Astrocyte (in vitro differentiated cells and primary cell): ENCODE measurements around the gene ADARB2. TPM values are rescaled to one million over a fixed set of nuclear protein-coding genes. Genes with fewer than 3 reads are reported as not detected.

Source experiments
- DNase-seq: peaks from one replicate; pipeline ENCODE4 v3.0.0-alpha.2; 2010; ENCODE audit warnings: low read depth
- FAIRE-seq: peaks from 2 replicates; lab custom pipeline; 2011; peaks lifted over from hg19 to GRCh38; lab: Jason Lieb, UNC
- H2AFZ ChIP-seq: 2 replicates; pipeline ENCODE4 v1.6.0; 2012; ENCODE audit warnings: low read depth, low read length, inconsistent platforms
- H3K27ac ChIP-seq: 2 replicates; pipeline ENCODE4 v1.5.1; 2011; ENCODE audit warnings: low read depth, low read length, inconsistent platforms
- H3K27me3 ChIP-seq: 2 replicates; pipeline ENCODE4 v1.6.0; 2011; ENCODE audit warnings: low read length, inconsistent platforms; ENCODE audit not compliant: insufficient read depth
- H3K36me3 ChIP-seq: 2 replicates; pipeline ENCODE4 v1.5.1; 2011; ENCODE audit warnings: low read length, inconsistent platforms; ENCODE audit not compliant: insufficient read depth
- H3K4me1 ChIP-seq: 2 replicates; pipeline ENCODE4 v1.5.1; 2011; ENCODE audit warnings: low read length, inconsistent platforms; ENCODE audit not compliant: insufficient read depth
- H3K4me2 ChIP-seq: 2 replicates; pipeline ENCODE4 v1.6.0; 2012; ENCODE audit warnings: low read length, inconsistent platforms
- H3K4me3 ChIP-seq: 2 replicates; pipeline ENCODE4 v1.5.1; 2011; ENCODE audit warnings: low read depth, mild to moderate bottlenecking, low read length, inconsistent platforms; ENCODE audit not compliant: insufficient read depth
- H3K79me2 ChIP-seq: 2 replicates; pipeline ENCODE4 v1.6.0; 2012; ENCODE audit warnings: mild to moderate bottlenecking, low read length, inconsistent platforms; ENCODE audit not compliant: insufficient read depth
- H3K9ac ChIP-seq: 2 replicates; pipeline ENCODE4 v1.6.0; 2012; ENCODE audit warnings: mild to moderate bottlenecking, low read length, inconsistent platforms
- H3K9me3 ChIP-seq: 2 replicates; pipeline ENCODE4 v1.5.1; 2012; ENCODE audit warnings: low read depth, mild to moderate bottlenecking, low read length, inconsistent platforms; ENCODE audit not compliant: insufficient read depth
- H4K20me1 ChIP-seq: 2 replicates; pipeline ENCODE4 v1.6.0; 2012; ENCODE audit warnings: low read length, inconsistent platforms; ENCODE audit not compliant: insufficient read depth
- H3K27ac Mint-ChIP-seq: one replicate; pipeline ENCODE4 v1.8.0; 2021; ENCODE audit warnings: mild to moderate bottlenecking, mixed read lengths; ENCODE audit not compliant: unreplicated experiment
- H3K27me3 Mint-ChIP-seq: one replicate; pipeline ENCODE4 v1.8.0; 2021; ENCODE audit warnings: low read depth, mixed read lengths; ENCODE audit not compliant: unreplicated experiment
- H3K36me3 Mint-ChIP-seq: one replicate; pipeline ENCODE4 v1.8.0; 2021; ENCODE audit warnings: low read depth, mixed read lengths; ENCODE audit not compliant: unreplicated experiment
- H3K4me1 Mint-ChIP-seq: one replicate; pipeline ENCODE4 v1.8.0; 2021; ENCODE audit warnings: low read depth, mixed read lengths; ENCODE audit not compliant: unreplicated experiment
- H3K4me3 Mint-ChIP-seq: one replicate; pipeline ENCODE4 v1.8.0; 2021; ENCODE audit warnings: mild to moderate bottlenecking, moderate library complexity, mixed read lengths; ENCODE audit not compliant: unreplicated experiment
- H3K9me3 Mint-ChIP-seq: one replicate; pipeline ENCODE4 v1.8.0; 2021; ENCODE audit warnings: mild to moderate bottlenecking, mixed read lengths; ENCODE audit not compliant: unreplicated experiment
- EZH2 ChIP-seq: IDR thresholded peaks from 2 replicates; pipeline ENCODE4 v1.6.1; 2012; ENCODE audit warnings: mild to moderate bottlenecking, low read length, inconsistent platforms; ENCODE audit not compliant: insufficient read depth
- total RNA-seq: library from RNA; stranded (reverse); gene quantifications from 2 replicates; pipeline ENCODE4 v1.2.1, GENCODE V29; 2021
- TF ChIP-seq, protein P1 (sequence below): IDR thresholded peaks from 2 replicates; pipeline ENCODE4 v1.5.1; 2011; ENCODE audit warnings: low read depth, mild to moderate bottlenecking, inconsistent platforms, low read length, moderate library complexity; ENCODE audit not compliant: insufficient read depth

Gene ADARB2
- total RNA-seq, 1 donor from 2014 or later, result 0.18 TPM

DNA sequence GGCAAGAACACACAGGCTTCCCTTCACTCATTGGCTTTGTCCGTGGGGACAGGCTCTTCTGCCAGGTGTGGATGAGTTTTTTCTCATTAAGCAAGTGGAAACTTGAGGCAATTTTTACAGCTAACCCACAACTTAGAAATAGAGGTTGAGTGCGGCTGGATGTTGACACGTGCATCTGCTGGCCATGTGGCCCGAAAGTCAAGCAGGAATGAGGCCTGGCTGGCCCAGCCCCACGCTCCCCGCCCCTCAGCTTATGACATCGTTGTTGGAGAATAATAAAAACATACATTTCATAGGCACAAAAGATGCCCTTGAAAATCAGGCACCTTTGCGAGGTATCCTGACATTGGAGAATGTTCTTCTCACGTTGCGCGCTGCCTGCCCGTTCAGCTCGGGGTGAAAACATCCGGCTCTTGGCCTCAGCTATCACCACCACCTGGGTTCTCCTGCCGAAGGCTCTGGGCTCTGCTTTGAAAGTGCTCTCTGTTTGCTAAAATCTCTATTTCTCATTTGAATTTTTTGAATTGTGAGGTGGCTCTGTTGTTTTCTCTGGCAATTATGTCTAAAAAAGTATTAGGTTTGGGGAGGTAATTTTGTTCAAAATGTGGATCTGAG lies 370.4 kb downstream of the ADARB2 start:
- Mint-ChIP-seq H3K27ac (no peak overlapping the region), H3K27me3 (peaks cover 10% of the 10 kb centered on the region), H3K36me3 (no peaks in the 10 kb centered on the region), H3K4me3 (no peak overlapping the region), H3K9me3 (no peaks in the 10 kb centered on the region), H3K4me1 (no peaks in the 10 kb centered on the region)
- Histone ChIP-seq H3K4me2 (no peak overlapping the region), H4K20me1 (no peaks in the 10 kb centered on the region), H3K9ac (no peak overlapping the region), H3K36me3 (no peaks in the 10 kb centered on the region), H3K4me1 (no peaks in the 10 kb centered on the region), H2AFZ (no peak overlapping the region), H3K9me3 (no peaks in the 10 kb centered on the region), H3K79me2 (no peaks in the 10 kb centered on the region), H3K27ac (no peak overlapping the region), H3K4me3 (no peak overlapping the region), H3K27me3 (no peaks in the 10 kb centered on the region)
- FAIRE-seq, result no peak
- no peak for DNase-seq
- TF ChIP-seq, protein P1, sequence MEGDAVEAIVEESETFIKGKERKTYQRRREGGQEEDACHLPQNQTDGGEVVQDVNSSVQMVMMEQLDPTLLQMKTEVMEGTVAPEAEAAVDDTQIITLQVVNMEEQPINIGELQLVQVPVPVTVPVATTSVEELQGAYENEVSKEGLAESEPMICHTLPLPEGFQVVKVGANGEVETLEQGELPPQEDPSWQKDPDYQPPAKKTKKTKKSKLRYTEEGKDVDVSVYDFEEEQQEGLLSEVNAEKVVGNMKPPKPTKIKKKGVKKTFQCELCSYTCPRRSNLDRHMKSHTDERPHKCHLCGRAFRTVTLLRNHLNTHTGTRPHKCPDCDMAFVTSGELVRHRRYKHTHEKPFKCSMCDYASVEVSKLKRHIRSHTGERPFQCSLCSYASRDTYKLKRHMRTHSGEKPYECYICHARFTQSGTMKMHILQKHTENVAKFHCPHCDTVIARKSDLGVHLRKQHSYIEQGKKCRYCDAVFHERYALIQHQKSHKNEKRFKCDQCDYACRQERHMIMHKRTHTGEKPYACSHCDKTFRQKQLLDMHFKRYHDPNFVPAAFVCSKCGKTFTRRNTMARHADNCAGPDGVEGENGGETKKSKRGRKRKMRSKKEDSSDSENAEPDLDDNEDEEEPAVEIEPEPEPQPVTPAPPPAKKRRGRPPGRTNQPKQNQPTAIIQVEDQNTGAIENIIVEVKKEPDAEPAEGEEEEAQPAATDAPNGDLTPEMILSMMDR, result no peak
- no peak for TF ChIP-seq EZH2

DNA sequence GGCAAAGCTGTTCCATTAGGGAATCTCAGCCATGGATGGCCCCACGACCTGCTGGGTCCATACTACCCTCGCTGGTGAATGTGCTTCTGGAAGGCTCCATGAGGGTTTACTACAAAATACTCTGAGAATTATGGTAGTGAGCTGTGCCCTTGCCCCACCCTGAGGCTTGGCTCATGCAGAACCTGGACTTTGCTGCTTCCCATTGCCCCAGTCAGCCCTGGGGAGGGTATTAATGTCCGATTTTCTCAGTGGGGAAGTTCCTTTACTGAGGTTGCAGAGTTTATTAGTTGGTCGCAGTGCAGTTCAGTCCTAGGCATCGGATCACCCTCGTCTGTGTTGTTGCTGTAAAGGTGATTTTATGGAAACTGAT lies 371.0 kb downstream of the ADARB2 start:
- Histone ChIP-seq H3K9me3 (no peaks in the 10 kb centered on the region), H4K20me1 (no peaks in the 10 kb centered on the region), H3K79me2 (no peaks in the 10 kb centered on the region), H2AFZ (no peak overlapping the region), H3K9ac (no peak overlapping the region), H3K27me3 (no peaks in the 10 kb centered on the region), H3K4me3 (no peak overlapping the region), H3K4me1 (no peaks in the 10 kb centered on the region), H3K4me2 (no peak overlapping the region), H3K27ac (no peak overlapping the region), H3K36me3 (no peaks in the 10 kb centered on the region)
- peaks cover 6% of the 10 kb centered on the region for H3K4me1 Mint-ChIP-seq
- H3K27me3 Mint-ChIP-seq, result peaks cover 8% of the 10 kb centered on the region
- H3K27ac Mint-ChIP-seq, result no peak overlapping the region
- H3K36me3 Mint-ChIP-seq, result no peaks in the 10 kb centered on the region
- no peaks in the 10 kb centered on the region for H3K9me3 Mint-ChIP-seq
- no peak for DNase-seq
- H3K4me3 Mint-ChIP-seq, result no peak overlapping the region
- FAIRE-seq, result no peak
- TF ChIP-seq, protein P1, result no peak
- no peak for TF ChIP-seq EZH2

DNA sequence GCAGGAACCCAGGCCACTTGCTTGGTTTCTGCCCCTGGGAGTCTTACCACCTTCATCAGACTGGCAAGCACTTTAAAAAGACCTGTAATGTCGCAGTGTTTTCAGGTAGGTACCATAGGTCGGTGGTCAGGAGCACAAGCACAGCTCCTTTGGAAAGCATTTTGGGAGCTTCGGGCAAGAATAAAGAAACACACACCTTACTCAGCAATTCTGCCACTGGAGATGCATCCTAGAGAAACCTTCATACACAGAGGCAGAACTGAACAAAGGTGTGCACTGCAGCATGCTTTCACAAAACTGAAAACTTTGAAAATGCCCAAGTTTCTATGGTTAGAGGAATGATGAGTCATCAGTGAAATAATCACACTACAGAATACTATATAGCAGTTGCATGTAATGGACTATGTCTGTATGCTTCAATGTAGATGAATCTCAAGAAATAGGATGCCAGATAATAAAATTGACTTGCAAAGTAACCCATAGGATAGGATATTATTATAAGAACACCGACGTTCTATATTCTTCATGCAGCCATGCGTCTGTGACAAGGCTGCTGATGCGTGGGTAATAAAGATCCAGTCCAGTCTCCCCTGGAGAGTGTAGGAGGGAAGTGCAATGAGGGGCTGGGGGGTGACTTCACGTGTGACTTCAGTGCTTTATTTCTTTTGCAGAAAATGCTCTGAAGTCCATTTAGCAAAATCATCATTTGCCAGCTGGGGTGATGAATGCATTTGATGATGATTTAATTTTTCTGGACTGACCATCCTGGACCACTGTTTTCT lies 371.6 kb downstream of the ADARB2 start:
- Histone ChIP-seq H3K36me3 (no peaks in the 10 kb centered on the region), H4K20me1 (no peaks in the 10 kb centered on the region), H3K4me3 (no peak overlapping the region), H2AFZ (no peak overlapping the region), H3K27me3 (no peaks in the 10 kb centered on the region), H3K4me1 (no peaks in the 10 kb centered on the region), H3K27ac (no peak overlapping the region), H3K79me2 (no peaks in the 10 kb centered on the region), H3K9me3 (no peaks in the 10 kb centered on the region), H3K9ac (no peak overlapping the region), H3K4me2 (no peak overlapping the region)
- Mint-ChIP-seq H3K27me3 (peaks cover 8% of the 10 kb centered on the region), H3K36me3 (no peaks in the 10 kb centered on the region), H3K9me3 (no peaks in the 10 kb centered on the region), H3K27ac (no peak overlapping the region), H3K4me1 (peaks cover 9% of the 10 kb centered on the region), H3K4me3 (no peak overlapping the region)
- TF ChIP-seq, protein P1, result no peak
- no peak for TF ChIP-seq EZH2
- DNase-seq (no peak), FAIRE-seq (no peak)
